Fibroblast of pulmonary artery (primary cell): Measurements from ENCODE around the gene CCDC170.

ENCODE experiments used
- DNase-seq: peaks from one replicate; pipeline ENCODE4 v3.0.0-alpha.2; 2010; ENCODE audit warnings: low read depth
- H3K4me3 ChIP-seq: replicated peaks from 2 replicates; pipeline ENCODE4 v1.5.1; 2011; ENCODE audit warnings: low read depth, mild to moderate bottlenecking, control low read depth, low read length, moderate library complexity
- CTCF ChIP-seq: IDR thresholded peaks from 2 replicates; pipeline ENCODE4 v1.5.1; 2011; ENCODE audit warnings: mild to moderate bottlenecking, control low read depth, low read length, inconsistent platforms; ENCODE audit errors: missing control alignments

Gene CCDC170

DNA sequence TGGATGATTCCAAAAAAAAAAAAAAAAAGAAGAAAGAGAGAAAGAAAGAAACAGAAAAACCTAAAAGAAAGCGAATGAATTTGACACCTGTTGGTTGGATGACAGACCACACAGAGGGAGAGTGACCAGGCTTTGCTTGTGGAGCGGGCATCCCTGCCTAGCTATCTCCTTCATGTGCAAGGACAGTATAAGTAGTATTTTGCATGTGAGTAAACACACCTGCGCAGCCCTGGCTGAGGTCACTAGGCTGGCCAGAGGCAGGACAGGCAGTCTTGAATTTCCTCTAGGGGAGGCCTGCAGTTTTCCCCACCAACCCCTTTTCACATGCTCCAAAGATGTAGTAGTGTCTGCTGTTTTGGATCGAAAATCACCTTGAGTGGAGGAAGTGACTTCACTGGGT lies 126.4 kb downstream of the CCDC170 start:
- no peak overlapping the region for H3K4me3 ChIP-seq
- TF ChIP-seq CTCF: no peak
- no peak for DNase-seq

DNA sequence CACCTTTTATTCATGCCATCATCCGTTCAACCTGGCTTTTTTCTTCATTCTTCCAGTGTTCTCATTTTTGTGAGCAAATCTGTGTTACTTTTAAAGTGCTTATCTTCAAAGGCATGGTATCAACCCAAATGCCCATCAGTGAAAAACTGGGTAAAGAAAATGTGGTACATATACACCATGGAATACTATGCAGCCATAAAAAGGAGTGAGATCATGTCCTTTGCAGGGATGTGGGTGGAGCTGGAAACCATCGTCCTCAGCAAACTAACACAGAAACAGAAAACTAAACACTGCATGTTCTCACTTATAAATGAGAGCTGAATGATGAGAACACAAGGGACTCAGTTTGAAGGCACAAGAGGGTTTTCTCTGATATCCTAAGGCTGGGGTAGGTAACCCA lies 130.3 kb downstream of the CCDC170 start:
- no peak for DNase-seq

DNA sequence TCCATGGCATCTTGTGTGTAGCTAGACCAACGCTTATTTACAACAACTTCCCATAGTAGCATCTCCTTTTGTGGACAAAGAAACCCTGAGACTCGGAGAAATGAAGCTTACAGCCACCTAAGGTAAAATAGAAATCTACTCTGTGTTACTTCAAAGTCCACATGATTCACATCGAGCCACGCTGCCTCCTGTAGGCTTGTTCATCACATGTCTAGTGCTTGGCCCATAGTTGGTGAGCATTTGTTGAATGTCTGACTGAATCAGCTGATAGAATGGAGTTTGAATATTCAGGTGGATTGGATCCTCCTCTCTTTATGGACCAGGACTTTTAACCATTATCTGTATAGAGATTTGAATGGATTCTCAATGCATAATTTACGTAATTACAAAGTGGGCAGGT lies 130.7 kb downstream of the CCDC170 start:
- DNase-seq: no peak
- H3K4me3 ChIP-seq: no peak overlapping the region
- TF ChIP-seq CTCF: no peak

More for the DNA sequence above, 130.3 kb downstream of the CCDC170 start:
- no peak overlapping the region for H3K4me3 ChIP-seq
- TF ChIP-seq CTCF: no peak

- no peak for DNase-seq
- no peak for TF ChIP-seq CTCF
These were observed 131.2 kb downstream of the CCDC170 start for GRCh38 chr6:151624900-151625536.

DNA sequence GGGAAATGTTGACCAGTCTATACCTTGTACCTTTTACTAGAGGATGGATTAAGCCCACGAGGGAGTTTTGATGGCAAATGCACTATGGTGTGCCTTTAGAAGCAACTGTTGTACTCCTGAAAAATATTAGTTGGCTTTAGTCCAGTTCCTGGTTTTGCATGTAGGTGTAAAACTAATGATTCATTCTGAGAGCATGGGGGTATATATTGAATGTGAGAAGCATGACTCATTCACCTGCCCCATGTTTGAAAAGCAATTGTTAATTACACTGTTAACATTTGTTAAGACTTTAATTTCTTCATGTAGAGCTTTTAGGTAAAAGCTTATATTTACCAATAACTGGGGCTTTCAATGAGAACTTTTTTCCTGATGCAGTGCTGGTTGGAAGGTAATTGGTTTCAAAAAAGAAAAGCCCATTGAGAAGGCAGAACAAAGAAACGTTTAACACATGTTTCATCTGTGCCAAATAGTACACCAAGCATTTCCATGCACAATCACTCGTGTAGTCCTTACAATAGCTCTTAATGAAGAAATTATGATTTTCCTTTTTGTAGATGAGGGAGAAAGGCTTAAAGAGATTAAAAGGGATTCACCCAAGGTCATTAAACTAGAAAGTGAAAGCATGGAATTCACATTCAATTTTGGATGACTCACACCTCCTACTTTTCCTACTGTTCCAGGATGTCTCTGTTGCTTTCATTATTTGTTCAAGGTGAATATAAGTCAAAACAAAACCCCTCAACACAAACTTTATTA lies 134.1 kb downstream of the CCDC170 start:
- no peak for TF ChIP-seq CTCF
- H3K4me3 ChIP-seq: no peak overlapping the region
- DNase-seq: no peak

More at GRCh38 chr6:151624900-151625536, 131.2 kb downstream of the CCDC170 start:
- no peak overlapping the region for H3K4me3 ChIP-seq

- no peak overlapping the region for H3K4me3 ChIP-seq
- DNase-seq: no peak
- no peak for TF ChIP-seq CTCF
These were observed 136.0 kb downstream of the CCDC170 start for GRCh38 chr6:151629791-151630190.

GRCh38 chr6:151630387-151630786 lies 136.6 kb downstream of the CCDC170 start:
- no peak for TF ChIP-seq CTCF
- H3K4me3 ChIP-seq: no peak overlapping the region
- no peak for DNase-seq
